IMR-90 (cell line): ENCODE results near the gene FUT1. TPM values are rescaled to one million over a fixed set of nuclear protein-coding genes. Genes with fewer than 3 reads are reported as not detected.

ENCODE experiments used
- ATAC-seq: fragments of 200-7000 bp; cut with Tn5 transposase; 2 replicates; pipeline ENCODE4 v1.9.1; 2020; ENCODE audit warnings: low read depth, mild to moderate bottlenecking, moderate library complexity
- BruUV-seq: library from RNA; stranded (reverse); fragments of 400-500 nt; replicated peaks from 2 replicates; lab custom pipeline; 2021; lab: Mats Ljungman, UMichigan
- CTCF ChIA-PET: fragments of 300-600 bp; formaldehyde crosslinking; extraction: SDS; loops from one replicate; lab custom pipeline; 2021; ENCODE audit warnings: antibody characterized with exemption; lab: Yijun Ruan, JAX
- POLR2A ChIA-PET: fragments of 300-600 bp; sonication (Branson Sonifier 250); formaldehyde crosslinking; loops from one replicate; lab custom pipeline; 2022; ENCODE audit warnings: antibody characterized with exemption; ENCODE audit not compliant: unreplicated experiment; lab: Charles Lee
- DNase-seq: peaks from one replicate; pipeline ENCODE4 v3.0.0; 2013
- H2AFZ ChIP-seq: replicated peaks from 2 replicates; pipeline ENCODE3; 2013; ENCODE audit warnings: low read length, mild to moderate bottlenecking; ENCODE audit not compliant: poor library complexity
- H2AK5ac ChIP-seq: 2 replicates; pipeline ENCODE4 v1.6.1; 2013; ENCODE audit warnings: low read depth, low read length, inconsistent platforms
- H2AK9ac ChIP-seq: replicated peaks from 2 replicates; pipeline ENCODE3; 2013; ENCODE audit warnings: mild to moderate bottlenecking, low read depth, low read length, moderate library complexity; ENCODE audit not compliant: poor library complexity
- H2BK120ac ChIP-seq: 2 replicates; pipeline ENCODE4 v1.6.1; 2013; ENCODE audit warnings: low read depth, low read length, inconsistent platforms
- H2BK15ac ChIP-seq: 3 replicates; pipeline ENCODE4 v1.6.1; 2013; ENCODE audit warnings: low read depth, low read length, inconsistent platforms
- H2BK20ac ChIP-seq: 2 replicates; pipeline ENCODE4 v1.6.1; 2013; ENCODE audit warnings: low read depth, mild to moderate bottlenecking, inconsistent platforms, low read length, moderate library complexity
- H2BK5ac ChIP-seq: 2 replicates; pipeline ENCODE4 v1.6.1; 2013; ENCODE audit warnings: mild to moderate bottlenecking, low read depth, low read length, inconsistent platforms; ENCODE audit not compliant: poor library complexity, severe bottlenecking
- H3K14ac ChIP-seq: replicated peaks from 2 replicates; pipeline ENCODE4 v1.6.1; 2013; ENCODE audit warnings: low read depth, low read length, inconsistent platforms
- H3K18ac ChIP-seq: 2 replicates; pipeline ENCODE4 v1.6.1; 2013; ENCODE audit warnings: low read depth, low read length, control low read depth
- H3K23ac ChIP-seq: 2 replicates; pipeline ENCODE4 v1.6.1; 2013; ENCODE audit warnings: low read depth, low read length, inconsistent platforms
- H3K27ac ChIP-seq: 2 replicates; pipeline ENCODE4 v1.5.1; 2013; ENCODE audit warnings: mild to moderate bottlenecking, control low read depth, low read length; ENCODE audit not compliant: insufficient read depth
- H3K27me3 ChIP-seq: 2 replicates; pipeline ENCODE4 v1.6.1; 2013; ENCODE audit warnings: low read length; ENCODE audit not compliant: control insufficient read depth, insufficient read depth
- H3K36me3 ChIP-seq: 2 replicates; pipeline ENCODE4 v1.6.1; 2013; ENCODE audit warnings: low read length, mixed read lengths; ENCODE audit not compliant: control insufficient read depth, insufficient read depth
- H3K4ac ChIP-seq: 2 replicates; pipeline ENCODE4 v1.6.1; 2013; ENCODE audit warnings: low read depth, low read length, inconsistent platforms
- H3K4me1 ChIP-seq: 2 replicates; pipeline ENCODE4 v1.6.1; 2013; ENCODE audit warnings: low read length, mixed read lengths; ENCODE audit not compliant: control insufficient read depth, insufficient read depth
- H3K4me2 ChIP-seq: 2 replicates; pipeline ENCODE4 v1.6.1; 2013; ENCODE audit warnings: low read depth, mild to moderate bottlenecking, control low read depth, low read length, moderate library complexity
- H3K4me3 ChIP-seq: 2 replicates; pipeline ENCODE4 v1.5.1; 2013; ENCODE audit warnings: low read depth, mild to moderate bottlenecking, control low read depth, low read length, moderate library complexity; ENCODE audit not compliant: insufficient read depth
- H3K56ac ChIP-seq: 2 replicates; pipeline ENCODE4 v1.6.1; 2013; ENCODE audit warnings: low read length, inconsistent platforms; ENCODE audit not compliant: insufficient read depth; ENCODE audit errors: extremely low read depth
- H3K79me1 ChIP-seq, 2 experiments: 2 replicates each; pipeline ENCODE4 v1.6.1; 2013; ENCODE audit warnings: low read length in 2 of 2, inconsistent platforms in 1 of 2, low read depth in 1 of 2
- H3K9ac ChIP-seq: 2 replicates; pipeline ENCODE4 v1.6.1; 2013; ENCODE audit warnings: low read depth, low read length, control low read depth
- H3K9me1 ChIP-seq: 2 replicates; pipeline ENCODE4 v1.6.1; 2013; ENCODE audit warnings: low read length, inconsistent platforms; ENCODE audit not compliant: insufficient read depth
- H3K9me3 ChIP-seq: 2 replicates; pipeline ENCODE4 v1.6.1; 2013; ENCODE audit warnings: low read length; ENCODE audit not compliant: control insufficient read depth, insufficient read depth
- H4K20me1 ChIP-seq: 2 replicates; pipeline ENCODE4 v1.6.1; 2013; ENCODE audit warnings: low read length, inconsistent platforms; ENCODE audit not compliant: insufficient read depth
- H4K5ac ChIP-seq: 2 replicates; pipeline ENCODE4 v1.6.1; 2013; ENCODE audit warnings: mild to moderate bottlenecking, low read depth, low read length, control low read depth
- H4K8ac ChIP-seq, 2 experiments: 2 replicates each; pipeline ENCODE4 v1.6.1; 2013; ENCODE audit warnings: low read depth in 2 of 2, low read length in 2 of 2, control low read depth in 1 of 2, inconsistent platforms in 1 of 2
- H4K91ac ChIP-seq: 2 replicates; pipeline ENCODE4 v1.6.1; 2013; ENCODE audit warnings: low read depth, low read length, inconsistent platforms; ENCODE audit not compliant: insufficient read depth
- FOS ChIP-seq: fragments of 150-350 bp; IDR thresholded peaks from 2 replicates; pipeline ENCODE4 v1.6.1; 2016; ENCODE audit warnings: low read depth, low read length
- MAFK ChIP-seq: IDR thresholded peaks from 2 replicates; pipeline ENCODE4 v1.6.1; 2012; ENCODE audit warnings: low read depth, low read length, improper control_type of control experiment
- MXI1 ChIP-seq: IDR thresholded peaks from 2 replicates; pipeline ENCODE4 v1.6.1; 2012; ENCODE audit warnings: low read depth, mild to moderate bottlenecking, low read length, moderate library complexity, borderline replicate concordance
- NFE2L2 ChIP-seq: fragments of 150-350 bp; IDR thresholded peaks from 2 replicates; pipeline ENCODE4 v1.6.1; 2016; ENCODE audit warnings: low read depth, mild to moderate bottlenecking, low read length
- WGBS, 2 experiments: methylation state at CpG; one replicate each; pipeline versions ENCODE4 v1.1.5 to v1.1.7; 2013; ENCODE audit warnings: missing lambda C conversion rate in 2 of 2; ENCODE audit not compliant: insufficient read length in 1 of 2; ENCODE audit errors: extremely low coverage in 2 of 2; 5-methylcytosine and 5-hydroxymethylcytosine counted together
- dilution Hi-C: fragments of 300-500 bp; cut with HindIII; formaldehyde crosslinking; loops from one replicate; pipeline ENCODE4 v1.14.3; 2018; ENCODE audit warnings: low sequenced_read_pairs; ENCODE audit not compliant: unreplicated experiment
- in situ Hi-C: fragments of 300-500 bp; cut with MboI; formaldehyde crosslinking; loops from 3 replicates; pipeline ENCODE4 v1.14.3; 2019; ENCODE audit warnings: low sequenced_read_pairs, inconsistent platforms, mixed read lengths
- intact Hi-C: fragments of 100-400 bp; cut with micrococcal nuclease; formaldehyde crosslinking; loops from 2 replicates; pipeline ENCODE4 v1.10.0; 2022
- polyA plus RNA-seq, 3 experiments: library from polyadenylated mRNA; depleted of rRNA; stranded (reverse); fragments of >200 nt; gene quantifications; 2 replicates each; pipeline ENCODE4 v1.2.3, GENCODE V29; 2012; ENCODE audit warnings: low replicate concordance in 1 of 3
- total RNA-seq: library from RNA; depleted of rRNA; stranded (reverse); fragments of >200 nt; gene quantifications from 2 replicates; pipeline ENCODE4 v1.2.3, GENCODE V29; 2012

The FUT1 gene
- total and polyA plus RNA-seq, 2 of the 4 experiments (the other 2 are of a cell fraction): 0.09 to 0.18 TPM

DNA sequence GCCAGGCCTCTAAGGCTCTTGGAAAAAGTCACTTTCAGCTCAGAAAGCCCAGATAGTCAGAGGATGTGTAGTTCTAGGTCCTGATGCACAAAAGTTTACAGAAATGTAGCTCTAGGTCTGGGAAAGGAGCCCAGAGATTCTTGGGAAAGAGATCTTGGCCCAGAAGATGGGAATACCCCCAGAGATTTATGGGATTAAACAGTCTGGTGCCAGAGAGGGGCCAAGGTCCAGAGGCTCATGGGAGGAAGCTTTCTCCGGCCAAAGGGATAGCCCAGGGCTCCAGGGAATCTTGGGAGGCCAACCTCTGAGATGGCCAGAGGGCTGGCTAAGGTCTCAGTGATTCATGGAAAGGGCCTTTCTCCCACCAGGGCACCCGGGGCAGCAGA lies 43.2 kb upstream of the FUT1 start:
- Histone ChIP-seq H2AK9ac (peak overlapping the region; percentile 89), H3K4ac (no peak overlapping the region), H3K27ac (no peak overlapping the region), H3K9me1 (no peaks in the 10 kb centered on the region), H2BK15ac (no peak overlapping the region), H3K56ac (no peak overlapping the region), H3K9ac (no peak overlapping the region), H2AFZ (peak overlapping the region; percentile 98), H2AK5ac (no peak overlapping the region), H3K14ac (no peak overlapping the region), H4K91ac (no peak overlapping the region), H3K79me1 (no peaks in the 10 kb centered on the region), H3K4me2 (no peak overlapping the region), H4K20me1 (0 out of 2 replicates have a peak, but pooled peaks cover 2% of the 10 kb centered on the region), H2BK5ac (no peak overlapping the region), H4K8ac (peak overlapping the region; percentile 0 to 87; a peak in 2 of 4 replicates), H3K9me3 (no peaks in the 10 kb centered on the region), H3K4me3 (no peak overlapping the region), H4K5ac (no peak overlapping the region; the same call in 1 of the 2 replicates), H3K23ac (no peak overlapping the region), H3K36me3 (no peaks in the 10 kb centered on the region), H3K4me1 (peaks cover 10% of the 10 kb centered on the region), H2BK120ac (no peak overlapping the region), H3K18ac (no peak overlapping the region), H2BK20ac (no peak overlapping the region), H3K27me3 (no peaks in the 10 kb centered on the region)
- DNase-seq (no peak), ATAC-seq (peak; percentile 2; the same call in 1 of the 2 replicates)
- ChIA-PET POLR2A (no interaction called here), CTCF (interaction anchor here (0.6 to 2.3 kb wide), 13 partner anchors 10 to 198 kb away, joined by 3 to 14 read pairs (median 4); partner anchors contain the start of genes GYS1, HSD17B14 and RUVBL2)
- dilution Hi-C loops: no loop called here
- in situ Hi-C loops: no loop called here
- intact Hi-C loops: loop anchor here (1.0 to 2.0 kb wide), 3 partner anchors 41 to 175 kb away; partner anchors contain the start of gene HSD17B14
- WGBS, 2 experiments: no CpG with 5 or more reads among the region's 2 CpGs
- BruUV-seq: no TSS peak
- no peak for TF ChIP-seq NFE2L2
- TF ChIP-seq FOS: no peak
- no peak for TF ChIP-seq MAFK
- TF ChIP-seq MXI1: no peak
